Upper lobe of left lung (tissue), 4 donors: ENCODE data around the gene ALDH18A1.
"Not testable (repeated sequence)": the region's sequence is repeated elsewhere in the genome, so short reads cannot be mapped to it uniquely, and the experiment has no call there.

ENCODE experiments used
- CTCF ChIP-seq, 6 experiments: fragments of 450-650 bp in 4 of 6; fragments of 200-600 bp in 2 of 6; sonication (generic) in 2 of 6; IDR thresholded peaks; one replicate each; pipeline ENCODE4 v1.5.1; 2016 to 2019; ENCODE audit warnings: antibody characterized with exemption in 6 of 6
- EP300 ChIP-seq, 4 donors: sonication (generic); formaldehyde crosslinking; IDR thresholded peaks; one replicate each; pipeline ENCODE4 v1.5.1; 2017; ENCODE audit warnings: antibody characterized with exemption in 4 of 4, control low read depth in 2 of 4
- POLR2A ChIP-seq, 4 donors: fragments of 450-650 bp; IDR thresholded peaks; one replicate each; pipeline ENCODE4 v1.5.1; 2016 to 2017; ENCODE audit warnings: antibody characterized with exemption in 4 of 4, mild to moderate bottlenecking in 2 of 4
- POLR2AphosphoS5 ChIP-seq, 2 donors: sonication (generic); formaldehyde crosslinking; IDR thresholded peaks; one replicate each; pipeline ENCODE4 v1.5.1; 2017; ENCODE audit warnings: antibody characterized with exemption in 2 of 2

GRCh38 chr10:95620415-95620814, 36.1 kb downstream of the ALDH18A1 start:
- not testable (repeated sequence) for TF ChIP-seq POLR2AphosphoS5, CTCF, POLR2A, EP300 (IDR thresholded peaks at IDR 0.05)
